HG03097 (cell line): ENCODE results near the gene DSN1.

Experiments used
- ATAC-seq: cut with Tn5 transposase; IDR thresholded peaks from one replicate; pipeline ENCODE4 v1.9.1; 2021; ENCODE audit not compliant: unreplicated experiment, low FRiP score

DSN1 gene

DNA sequence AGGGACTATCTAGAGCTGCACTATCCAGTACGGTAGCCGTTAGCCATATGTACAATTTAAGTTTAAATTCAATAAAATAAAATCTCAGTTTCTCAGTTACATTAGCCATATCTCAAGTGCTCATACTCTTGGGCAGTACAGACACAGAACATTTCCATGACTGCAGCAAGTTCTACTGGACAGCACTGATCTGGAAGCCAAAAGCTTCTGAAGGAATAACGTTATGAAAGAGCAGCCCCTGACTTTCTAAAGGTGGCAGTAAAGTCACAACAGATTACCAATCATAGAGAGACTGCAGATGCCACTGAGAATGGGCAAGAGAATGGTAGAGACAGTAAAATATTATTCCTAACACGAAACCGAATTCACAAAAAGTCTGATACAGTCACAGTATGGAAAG, 64.4 kb downstream of the DSN1 start:
- no peak for ATAC-seq

DNA sequence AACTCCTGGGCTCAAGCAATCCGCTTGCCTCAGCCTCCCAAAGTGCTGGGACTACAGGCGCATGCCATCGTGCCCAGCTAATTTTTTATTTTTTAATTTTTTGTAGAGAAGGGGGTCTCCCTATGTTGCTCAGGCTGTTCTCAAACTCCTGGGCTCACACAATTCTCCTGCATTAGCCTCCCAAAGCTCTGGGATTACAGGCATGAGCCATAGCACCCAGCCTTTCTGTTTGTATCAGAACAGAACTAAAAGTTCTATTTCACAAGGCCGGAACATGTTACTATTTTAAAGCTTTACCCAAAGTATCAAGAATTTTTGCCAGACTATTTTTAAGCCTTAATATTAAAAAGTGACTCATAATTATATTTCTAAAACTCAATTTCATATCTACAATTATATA, 70.0 kb downstream of the DSN1 start:
- ATAC-seq: no peak
